H9 (cell line): ENCODE results near the gene ADAT3. TPM values are rescaled to one million over a fixed set of nuclear protein-coding genes. Genes with fewer than 3 reads are reported as not detected.

Experiments
- DNase-seq: peaks from one replicate; pipeline ENCODE4 v3.0.0-alpha.2; 2017
- H2AFZ ChIP-seq: one replicate; pipeline ENCODE4 v1.6.1; 2013; ENCODE audit warnings: mild to moderate bottlenecking, low read length, control low read depth, moderate library complexity
- H2AK5ac ChIP-seq: 2 replicates; pipeline ENCODE4 v1.6.1; 2013; ENCODE audit warnings: low read length, control low read depth, mixed read lengths; ENCODE audit not compliant: insufficient read length
- H2BK120ac ChIP-seq: one replicate; pipeline ENCODE4 v1.6.1; 2013; ENCODE audit warnings: low read depth, mild to moderate bottlenecking, low read length, control low read depth, inconsistent platforms; ENCODE audit not compliant: poor library complexity, severe bottlenecking
- H2BK12ac ChIP-seq: 2 replicates; pipeline ENCODE4 v1.6.1; 2013; ENCODE audit warnings: low read length, control low read depth, mixed read lengths, low read depth; ENCODE audit not compliant: insufficient read length
- H2BK15ac ChIP-seq: 2 replicates; pipeline ENCODE4 v1.6.1; 2013; ENCODE audit warnings: low read depth, low read length, control low read depth
- H2BK20ac ChIP-seq: one replicate; pipeline ENCODE4 v1.6.1; 2013; ENCODE audit warnings: low read depth, mild to moderate bottlenecking, low read length, control low read depth, inconsistent platforms; ENCODE audit not compliant: poor library complexity, severe bottlenecking
- H2BK5ac ChIP-seq: 2 replicates; pipeline ENCODE4 v1.6.1; 2013; ENCODE audit warnings: low read length, control low read depth, mixed read lengths; ENCODE audit not compliant: insufficient read length
- H3K14ac ChIP-seq: 2 replicates; pipeline ENCODE4 v1.6.1; 2013; ENCODE audit warnings: low read length, control low read depth; ENCODE audit not compliant: insufficient read depth
- H3K18ac ChIP-seq: 2 replicates; pipeline ENCODE4 v1.6.1; 2013; ENCODE audit warnings: low read depth, mild to moderate bottlenecking, mixed read lengths, low read length, control low read depth; ENCODE audit not compliant: insufficient read length
- H3K23ac ChIP-seq: 2 replicates; pipeline ENCODE4 v1.6.1; 2013; ENCODE audit warnings: low read length, control low read depth, mixed read lengths, low read depth; ENCODE audit not compliant: insufficient read length
- H3K23me2 ChIP-seq: 2 replicates; pipeline ENCODE4 v1.6.1; 2013; ENCODE audit warnings: low read depth, mild to moderate bottlenecking, mixed read lengths, low read length, control low read depth; ENCODE audit not compliant: insufficient read length, poor library complexity, severe bottlenecking
- H3K27ac ChIP-seq: 2 replicates; pipeline ENCODE4 v1.5.1; 2013; ENCODE audit warnings: low read length, control low read depth, mixed read lengths, low read depth; ENCODE audit not compliant: insufficient read length
- H3K27me3 ChIP-seq: 2 replicates; pipeline ENCODE4 v1.6.1; 2013; ENCODE audit warnings: low read length, control low read depth, inconsistent platforms; ENCODE audit not compliant: insufficient read depth
- H3K4ac ChIP-seq: 2 replicates; pipeline ENCODE4 v1.6.1; 2013; ENCODE audit warnings: low read depth, mild to moderate bottlenecking, control low read depth, inconsistent platforms, low read length, moderate library complexity
- H3K4me1 ChIP-seq: 2 replicates; pipeline ENCODE4 v1.6.1; 2013; ENCODE audit warnings: low read length, control low read depth, inconsistent platforms; ENCODE audit not compliant: insufficient read depth
- H3K4me2 ChIP-seq: 2 replicates; pipeline ENCODE4 v1.6.1; 2013; ENCODE audit warnings: low read length, control low read depth, mixed read lengths; ENCODE audit not compliant: insufficient read length, insufficient read depth
- H3K56ac ChIP-seq: 2 replicates; pipeline ENCODE4 v1.6.1; 2013; ENCODE audit warnings: low read depth, mild to moderate bottlenecking, mixed read lengths, low read length, control low read depth; ENCODE audit not compliant: insufficient read length
- H3K79me1 ChIP-seq: 2 replicates; pipeline ENCODE4 v1.6.1; 2013; ENCODE audit warnings: low read depth, mild to moderate bottlenecking, moderate library complexity, low read length, control low read depth, inconsistent platforms; ENCODE audit not compliant: insufficient read depth, poor library complexity, severe bottlenecking
- H3K79me2 ChIP-seq: 2 replicates; pipeline ENCODE4 v1.6.1; 2013; ENCODE audit warnings: low read length, control low read depth, inconsistent platforms; ENCODE audit not compliant: insufficient read depth
- H3K9ac ChIP-seq: 2 replicates; pipeline ENCODE4 v1.6.1; 2013; ENCODE audit warnings: low read length, control low read depth, mixed read lengths; ENCODE audit not compliant: insufficient read length; ENCODE audit errors: extremely low read depth
- H3K9me3 ChIP-seq: one replicate; pipeline ENCODE4 v1.6.1; 2013; ENCODE audit warnings: low read depth, low read length, inconsistent platforms; ENCODE audit not compliant: control insufficient read depth
- H3T11ph ChIP-seq: one replicate; pipeline ENCODE4 v1.6.1; 2013; ENCODE audit warnings: mild to moderate bottlenecking, low read length, control low read depth, inconsistent platforms
- H4K20me1 ChIP-seq: one replicate; pipeline ENCODE4 v1.6.1; 2013; ENCODE audit not compliant: control insufficient read depth, insufficient read length, insufficient read depth
- H4K5ac ChIP-seq: 2 replicates; pipeline ENCODE4 v1.6.1; 2013; ENCODE audit warnings: low read depth, mild to moderate bottlenecking, mixed read lengths, low read length, control low read depth; ENCODE audit not compliant: insufficient read length
- H4K8ac ChIP-seq: replicated peaks from 2 replicates; pipeline ENCODE4 v1.6.1; 2013; ENCODE audit warnings: low read length, control low read depth, mixed read lengths, low read depth; ENCODE audit not compliant: insufficient read length
- H4K91ac ChIP-seq: 2 replicates; pipeline ENCODE4 v1.6.1; 2013; ENCODE audit warnings: low read depth, mild to moderate bottlenecking, moderate library complexity, mixed read lengths, low read length, control low read depth; ENCODE audit not compliant: insufficient read length
- H3K27ac Mint-ChIP-seq, 3 experiments: 2 replicates in 2 of 3; 3 replicates in 1 of 3; pipeline ENCODE4 v1.8.0; 2020 to 2021; ENCODE audit warnings: mixed read lengths in 3 of 3, mild to moderate bottlenecking in 1 of 3, moderate library complexity in 1 of 3
- H3K27me3 Mint-ChIP-seq: 2 replicates; pipeline ENCODE4 v1.8.0; 2021; ENCODE audit warnings: low read depth, mild to moderate bottlenecking, moderate library complexity, mixed read lengths
- H3K36me3 Mint-ChIP-seq, 3 experiments: 2 replicates in 2 of 3; 3 replicates in 1 of 3; pipeline ENCODE4 v1.8.0; 2020 to 2021; ENCODE audit warnings: low read depth in 3 of 3, mixed read lengths in 3 of 3; ENCODE audit not compliant: insufficient read depth in 1 of 3
- H3K4me1 Mint-ChIP-seq, 2 experiments: 2 replicates each; pipeline ENCODE4 v1.8.0; 2020; ENCODE audit warnings: mixed read lengths in 2 of 2
- H3K4me3 Mint-ChIP-seq, 2 experiments: 2 replicates in 1 of 2; 3 replicates in 1 of 2; pipeline ENCODE4 v1.8.0; 2020 to 2021; ENCODE audit warnings: mild to moderate bottlenecking in 2 of 2, mixed read lengths in 2 of 2, moderate library complexity in 1 of 2
- H3K9me3 Mint-ChIP-seq, 2 experiments: 2 replicates in 1 of 2; 3 replicates in 1 of 2; pipeline ENCODE4 v1.8.0; 2020; ENCODE audit warnings: mild to moderate bottlenecking in 2 of 2, mixed read lengths in 2 of 2, moderate library complexity in 1 of 2
- WGBS: extraction: QIAGEN DNeasy Blood & Tissue Kit; methylation state at CpG from one replicate; pipeline ENCODE4 v1.1.7; 2013; ENCODE audit warnings: missing lambda C conversion rate, low lambda C conversion rate, mixed read lengths; ENCODE audit not compliant: insufficient read length; ENCODE audit errors: extremely low coverage; 5-methylcytosine and 5-hydroxymethylcytosine counted together
- total RNA-seq: library from RNA; stranded (reverse); gene quantifications from 2 replicates; pipeline ENCODE4 v1.2.1, GENCODE V29; 2021
- TF ChIP-seq, protein P1 (sequence below): fragments of 200-600 bp; sonication (generic); conservative IDR thresholded peaks from 3 replicates; pipeline ENCODE4 v1.8.0; 2021; ENCODE audit warnings: antibody characterized with exemption, mild to moderate bottlenecking

Gene ADAT3
- total RNA-seq, 1 experiment from 2014 or later, result 12.2 TPM

DNA sequence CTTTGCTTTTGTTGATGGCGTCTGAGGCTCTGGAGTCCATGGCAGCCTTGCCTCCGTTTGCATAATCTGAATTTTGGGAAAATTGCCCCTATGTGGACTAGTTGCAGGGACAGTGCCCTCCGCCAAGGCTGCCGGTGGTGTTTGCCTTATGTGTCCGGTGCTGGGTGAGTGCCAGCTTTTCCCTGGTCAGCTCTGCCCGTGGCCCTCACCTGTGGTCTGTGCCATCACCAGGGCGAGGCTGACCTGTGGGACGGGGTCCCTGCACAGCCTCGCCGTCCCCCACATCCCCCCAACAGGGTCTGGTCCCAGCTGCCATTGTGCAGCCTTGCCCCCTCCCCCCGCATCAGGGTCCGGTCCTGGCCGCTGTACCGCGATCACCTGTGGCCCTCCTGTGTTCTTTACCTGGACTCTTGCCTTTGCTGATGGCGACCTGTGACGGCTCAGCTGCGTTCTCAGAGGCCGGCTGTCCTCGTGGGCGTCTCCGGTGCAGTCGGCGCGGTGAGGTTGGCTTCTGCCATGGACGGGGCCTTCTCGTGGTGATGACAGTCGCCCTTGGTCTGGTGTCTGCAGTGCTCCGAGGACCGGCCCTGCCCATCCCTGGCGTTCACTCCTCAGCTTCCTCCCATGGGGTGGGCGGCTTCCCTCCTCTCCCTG, 48.4 kb downstream of the ADAT3 start:
- H2BK20ac ChIP-seq, result no peak overlapping the region
- peaks cover 2% of the 10 kb centered on the region for H3K23me2 ChIP-seq
- H2BK5ac ChIP-seq, result no peak overlapping the region
- no peak overlapping the region for H3K18ac ChIP-seq
- H3K9ac ChIP-seq, result no peak overlapping the region
- H3K56ac ChIP-seq, result no peak overlapping the region
- no peak overlapping the region for H3K14ac ChIP-seq
- H3K27me3 ChIP-seq, result no peaks in the 10 kb centered on the region
- H3K4ac ChIP-seq, result no peak overlapping the region
- no peak overlapping the region for H3K23ac ChIP-seq
- H3K79me2 ChIP-seq, result peaks cover 38% of the 10 kb centered on the region
- no peak overlapping the region for H2AFZ ChIP-seq
- no peaks in the 10 kb centered on the region for H3K27me3 Mint-ChIP-seq
- H3T11ph ChIP-seq, result no peak overlapping the region
- H3K79me1 ChIP-seq, result peaks cover 10% of the 10 kb centered on the region
- H2BK120ac ChIP-seq, result no peak overlapping the region
- no peak overlapping the region for H2BK12ac ChIP-seq
- no peaks in the 10 kb centered on the region for H3K9me3 Mint-ChIP-seq
- DNase-seq, result no peak
- peaks cover 4 to 19% of the 10 kb centered on the region in 2 experiments; a peak in 3 of 4 replicates for H3K4me1 Mint-ChIP-seq
- H4K5ac ChIP-seq, result no peak overlapping the region
- no peak overlapping the region for H3K4me2 ChIP-seq
- no peaks in the 10 kb centered on the region for H3K4me1 ChIP-seq
- H4K8ac ChIP-seq, result no peak overlapping the region
- H3K36me3 Mint-ChIP-seq, result peaks cover 16 to 28% (median 20%) of the 10 kb centered on the region in 3 experiments; a peak in 6 of 7 replicates
- H4K20me1 ChIP-seq, result no peaks in the 10 kb centered on the region
- TF ChIP-seq, protein P1, sequence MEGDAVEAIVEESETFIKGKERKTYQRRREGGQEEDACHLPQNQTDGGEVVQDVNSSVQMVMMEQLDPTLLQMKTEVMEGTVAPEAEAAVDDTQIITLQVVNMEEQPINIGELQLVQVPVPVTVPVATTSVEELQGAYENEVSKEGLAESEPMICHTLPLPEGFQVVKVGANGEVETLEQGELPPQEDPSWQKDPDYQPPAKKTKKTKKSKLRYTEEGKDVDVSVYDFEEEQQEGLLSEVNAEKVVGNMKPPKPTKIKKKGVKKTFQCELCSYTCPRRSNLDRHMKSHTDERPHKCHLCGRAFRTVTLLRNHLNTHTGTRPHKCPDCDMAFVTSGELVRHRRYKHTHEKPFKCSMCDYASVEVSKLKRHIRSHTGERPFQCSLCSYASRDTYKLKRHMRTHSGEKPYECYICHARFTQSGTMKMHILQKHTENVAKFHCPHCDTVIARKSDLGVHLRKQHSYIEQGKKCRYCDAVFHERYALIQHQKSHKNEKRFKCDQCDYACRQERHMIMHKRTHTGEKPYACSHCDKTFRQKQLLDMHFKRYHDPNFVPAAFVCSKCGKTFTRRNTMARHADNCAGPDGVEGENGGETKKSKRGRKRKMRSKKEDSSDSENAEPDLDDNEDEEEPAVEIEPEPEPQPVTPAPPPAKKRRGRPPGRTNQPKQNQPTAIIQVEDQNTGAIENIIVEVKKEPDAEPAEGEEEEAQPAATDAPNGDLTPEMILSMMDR, result no peak
- no peak overlapping the region for H3K27ac ChIP-seq
- H3K9me3 ChIP-seq, result no peaks in the 10 kb centered on the region
- WGBS, result no CpG with 5 or more reads among the region's 32 CpGs
- H4K91ac ChIP-seq, result no peak overlapping the region
- no peak overlapping the region for H2AK5ac ChIP-seq
- no peak overlapping the region for H3K4me3 Mint-ChIP-seq
- no peak overlapping the region for H2BK15ac ChIP-seq
- H3K27ac Mint-ChIP-seq, result peak overlapping the region in 1 of 3 experiments; percentile 44; a peak in 2 of 7 replicates
